Mesenchymal stem cell (in vitro differentiated cells and primary cell): ENCODE data around the gene TYMP.

Experiments used
- DNase-seq: peaks from one replicate; pipeline ENCODE4 v3.0.0-alpha.2; 2013
- H2AFZ ChIP-seq: one replicate; pipeline ENCODE4 v1.6.1; 2013; ENCODE audit warnings: low read depth, mild to moderate bottlenecking, control low read depth, inconsistent platforms, low read length, moderate library complexity
- H2AK5ac ChIP-seq: 2 replicates; pipeline ENCODE4 v1.6.1; 2013; ENCODE audit warnings: low read length, moderate library complexity, mild to moderate bottlenecking, inconsistent platforms; ENCODE audit not compliant: severe bottlenecking
- H2BK120ac ChIP-seq: one replicate; pipeline ENCODE4 v1.6.1; 2013; ENCODE audit warnings: low read depth, mild to moderate bottlenecking, inconsistent platforms, low read length, moderate library complexity
- H2BK12ac ChIP-seq, 2 experiments: one replicate each; pipeline ENCODE4 v1.6.1; 2013; ENCODE audit warnings: inconsistent platforms in 2 of 2, low read length in 2 of 2, mild to moderate bottlenecking in 2 of 2, moderate library complexity in 2 of 2, control low read depth in 1 of 2
- H2BK15ac ChIP-seq: one replicate; pipeline ENCODE4 v1.6.1; 2013; ENCODE audit warnings: mild to moderate bottlenecking, low read depth, inconsistent platforms; ENCODE audit not compliant: poor library complexity, severe bottlenecking
- H2BK5ac ChIP-seq: 2 replicates; pipeline ENCODE4 v1.6.1; 2013; ENCODE audit warnings: low read depth, mild to moderate bottlenecking, low read length, control low read depth, inconsistent platforms; ENCODE audit not compliant: poor library complexity, severe bottlenecking
- H3K14ac ChIP-seq, 2 experiments: one replicate each; pipeline ENCODE4 v1.6.1; 2013; ENCODE audit warnings: inconsistent platforms in 2 of 2, low read length in 2 of 2, control low read depth in 1 of 2, mild to moderate bottlenecking in 1 of 2, moderate library complexity in 1 of 2
- H3K18ac ChIP-seq, 2 experiments: one replicate each; pipeline ENCODE4 v1.6.1; 2013; ENCODE audit warnings: inconsistent platforms in 2 of 2, low read length in 2 of 2, control low read depth in 1 of 2, low read depth in 1 of 2, mild to moderate bottlenecking in 1 of 2
- H3K23ac ChIP-seq, 2 experiments: one replicate each; pipeline ENCODE4 v1.6.1; 2013; ENCODE audit warnings: inconsistent platforms in 2 of 2, low read length in 2 of 2, mild to moderate bottlenecking in 2 of 2, moderate library complexity in 2 of 2, control low read depth in 1 of 2
- H3K27ac ChIP-seq: 2 replicates; pipeline ENCODE4 v1.5.1; 2013; ENCODE audit warnings: mild to moderate bottlenecking, moderate library complexity, low read length, control low read depth, inconsistent platforms; ENCODE audit not compliant: poor library complexity, severe bottlenecking
- H3K27me3 ChIP-seq, 2 experiments: 2 replicates each; pipeline versions ENCODE4 v1.6.1 to v1.7.0; 2013; ENCODE audit warnings: low read length in 2 of 2, mild to moderate bottlenecking in 2 of 2, moderate library complexity in 2 of 2, control low read depth in 1 of 2, inconsistent platforms in 1 of 2; ENCODE audit not compliant: control insufficient read depth in 1 of 2, insufficient read depth in 1 of 2
- H3K36me3 ChIP-seq, 2 experiments: 2 replicates each; pipeline versions ENCODE4 v1.6.1 to v1.7.0; 2013; ENCODE audit warnings: low read length in 2 of 2, control low read depth in 1 of 2, inconsistent platforms in 1 of 2, low read depth in 1 of 2, mild to moderate bottlenecking in 1 of 2; ENCODE audit not compliant: insufficient read depth in 2 of 2, control insufficient read depth in 1 of 2
- H3K4ac ChIP-seq, 2 experiments: one replicate each; pipeline ENCODE4 v1.6.1; 2013; ENCODE audit warnings: inconsistent platforms in 2 of 2, low read length in 2 of 2, mild to moderate bottlenecking in 2 of 2, moderate library complexity in 2 of 2, control low read depth in 1 of 2, low read depth in 1 of 2
- H3K4me1 ChIP-seq: 2 replicates; pipeline ENCODE4 v1.6.1; 2013; ENCODE audit warnings: low read depth, low read length, control low read depth; ENCODE audit not compliant: control insufficient read depth, insufficient read depth
- H3K4me2 ChIP-seq: 2 replicates; pipeline ENCODE4 v1.6.1; 2013; ENCODE audit warnings: low read length, mild to moderate bottlenecking, inconsistent platforms; ENCODE audit not compliant: poor library complexity, severe bottlenecking
- H3K4me3 ChIP-seq, 2 experiments: 2 replicates each; pipeline versions ENCODE4 v1.5.1 to v1.7.0; 2013; ENCODE audit warnings: low read length in 2 of 2, mild to moderate bottlenecking in 2 of 2, control low read depth in 1 of 2, low read depth in 1 of 2; ENCODE audit not compliant: insufficient read depth in 1 of 2
- H3K79me1 ChIP-seq: replicated peaks from 2 replicates; pipeline ENCODE4 v1.6.1; 2013; ENCODE audit warnings: mild to moderate bottlenecking, control low read depth, low read length, inconsistent platforms; ENCODE audit not compliant: poor library complexity, severe bottlenecking
- H3K9ac ChIP-seq: 2 replicates; pipeline ENCODE4 v1.7.0; 2013; ENCODE audit warnings: mild to moderate bottlenecking, low read length, moderate library complexity
- H3K9me3 ChIP-seq: 2 replicates; pipeline ENCODE4 v1.7.0; 2013; ENCODE audit warnings: mild to moderate bottlenecking, low read length; ENCODE audit not compliant: control insufficient read depth
- H4K8ac ChIP-seq: one replicate; pipeline ENCODE4 v1.6.1; 2013; ENCODE audit warnings: inconsistent platforms, mild to moderate bottlenecking, low read length, moderate library complexity
- H4K91ac ChIP-seq: one replicate; pipeline ENCODE4 v1.6.1; 2013; ENCODE audit warnings: mild to moderate bottlenecking, low read length, inconsistent platforms
- WGBS: methylation state at CpG from one replicate; pipeline ENCODE4 v1.1.7; 2013; ENCODE audit warnings: mixed read lengths; 5-methylcytosine and 5-hydroxymethylcytosine counted together

The TYMP gene

GRCh38 chr22:50576806-50577696, 47.2 kb upstream of the TYMP start:
- H2BK120ac ChIP-seq: no peak overlapping the region
- peaks cover 14 to 84% of the 10 kb centered on the region in 2 experiments for H3K36me3 ChIP-seq
- H3K79me1 ChIP-seq: peaks cover 16% of the 10 kb centered on the region
- H3K4me1 ChIP-seq: peaks cover 20% of the 10 kb centered on the region
- no peak overlapping the region for H3K14ac ChIP-seq
- H2AFZ ChIP-seq: no peak overlapping the region
- no peak overlapping the region for H2BK5ac ChIP-seq
- H3K9ac ChIP-seq: no peak overlapping the region
- H3K27me3 ChIP-seq: peaks cover 0 to 14% of the 10 kb centered on the region in 2 experiments
- no peak overlapping the region for H4K91ac ChIP-seq
- H3K23ac ChIP-seq: no peak overlapping the region
- H2BK15ac ChIP-seq: no peak overlapping the region
- H2BK12ac ChIP-seq: no peak overlapping the region
- DNase-seq: no peak
- no peak overlapping the region for H4K8ac ChIP-seq
- no peak overlapping the region for H3K4ac ChIP-seq
- WGBS: 96% methylated on average over 18 of the region's 18 CpGs
- H2AK5ac ChIP-seq: no peak overlapping the region
- H3K4me3 ChIP-seq: no peak overlapping the region
- no peak overlapping the region for H3K4me2 ChIP-seq
- no peak overlapping the region for H3K18ac ChIP-seq
- no peaks in the 10 kb centered on the region for H3K9me3 ChIP-seq
- no peak overlapping the region for H3K27ac ChIP-seq

- H3K9ac ChIP-seq: no peak overlapping the region
- H3K27ac ChIP-seq: no peak overlapping the region
- no peak overlapping the region for H2BK120ac ChIP-seq
- no peak overlapping the region for H3K18ac ChIP-seq
- 72% methylated on average over 5 of the region's 5 CpGs for WGBS
- no peak overlapping the region for H3K4me3 ChIP-seq
- H3K27me3 ChIP-seq: peaks cover 0 to 14% of the 10 kb centered on the region in 2 experiments
- no peak overlapping the region for H3K14ac ChIP-seq
- peaks cover 10% of the 10 kb centered on the region for H3K79me1 ChIP-seq
- no peak overlapping the region for H4K8ac ChIP-seq
- H2BK12ac ChIP-seq: no peak overlapping the region
- H3K36me3 ChIP-seq: peaks cover 10 to 87% of the 10 kb centered on the region in 2 experiments
- no peak overlapping the region for H3K4ac ChIP-seq
- H3K4me2 ChIP-seq: no peak overlapping the region
- no peaks in the 10 kb centered on the region for H3K9me3 ChIP-seq
- no peak overlapping the region for H2BK5ac ChIP-seq
- no peak overlapping the region for H2AFZ ChIP-seq
- no peak overlapping the region for H3K23ac ChIP-seq
- H2AK5ac ChIP-seq: no peak overlapping the region
- no peak overlapping the region for H4K91ac ChIP-seq
- peaks cover 10% of the 10 kb centered on the region for H3K4me1 ChIP-seq
- no peak overlapping the region for H2BK15ac ChIP-seq
- DNase-seq: peak; percentile 32
These were observed 46.3 kb upstream of the TYMP start for GRCh38 chr22:50576070-50576469.

GRCh38 chr22:50575426-50575941, 45.7 kb upstream of the TYMP start:
- peaks cover 11% of the 10 kb centered on the region for H3K4me1 ChIP-seq
- no peak overlapping the region for H2BK120ac ChIP-seq
- H4K91ac ChIP-seq: no peak overlapping the region
- peaks cover 10% of the 10 kb centered on the region for H3K79me1 ChIP-seq
- peaks cover 9 to 90% of the 10 kb centered on the region in 2 experiments for H3K36me3 ChIP-seq
- H2BK5ac ChIP-seq: no peak overlapping the region
- H3K27me3 ChIP-seq: peaks cover 0 to 14% of the 10 kb centered on the region in 2 experiments
- H3K9me3 ChIP-seq: no peaks in the 10 kb centered on the region
- H3K14ac ChIP-seq: no peak overlapping the region
- WGBS: 93% methylated on average over 8 of the region's 8 CpGs
- H3K4me2 ChIP-seq: no peak overlapping the region
- H3K23ac ChIP-seq: no peak overlapping the region
- no peak overlapping the region for H2BK12ac ChIP-seq
- no peak overlapping the region for H2AFZ ChIP-seq
- no peak overlapping the region for H3K4me3 ChIP-seq
- H3K27ac ChIP-seq: no peak overlapping the region
- DNase-seq: no peak
- H3K9ac ChIP-seq: no peak overlapping the region
- H2AK5ac ChIP-seq: no peak overlapping the region
- no peak overlapping the region for H3K4ac ChIP-seq
- no peak overlapping the region for H2BK15ac ChIP-seq
- no peak overlapping the region for H3K18ac ChIP-seq
- no peak overlapping the region for H4K8ac ChIP-seq

GRCh38 chr22:50574383-50574755, 44.6 kb upstream of the TYMP start:
- Histone ChIP-seq H2BK5ac (no peak overlapping the region), H3K4me2 (no peak overlapping the region), H2BK15ac (no peak overlapping the region), H3K14ac (no peak overlapping the region), H3K4ac (no peak overlapping the region), H3K23ac (no peak overlapping the region), H3K79me1 (peaks cover 3% of the 10 kb centered on the region), H3K4me1 (peaks cover 18% of the 10 kb centered on the region), H3K9me3 (no peaks in the 10 kb centered on the region), H2AK5ac (no peak overlapping the region), H2AFZ (no peak overlapping the region), H4K91ac (no peak overlapping the region), H2BK120ac (no peak overlapping the region), H3K27ac (no peak overlapping the region), H3K27me3 (peaks cover 0 to 14% of the 10 kb centered on the region in 2 experiments), H3K18ac (no peak overlapping the region), H2BK12ac (no peak overlapping the region), H3K4me3 (no peak overlapping the region), H3K9ac (no peak overlapping the region), H3K36me3 (peaks cover 0 to 90% of the 10 kb centered on the region in 2 experiments), H4K8ac (no peak overlapping the region)
- 93% methylated on average over 11 of the region's 11 CpGs for WGBS
- no peak for DNase-seq
